ENCODE results near the gene NWD2.
"Not testable (repeated sequence)": the region's sequence is repeated elsewhere in the genome, so short reads cannot be mapped to it uniquely, and the experiment has no call there.

Gene NWD2

GRCh38 chr4:37400241-37400881 lies 155.8 kb downstream of the NWD2 start:
- no peak for DNase-seq

GRCh38 chr4:37407938-37408826 lies 163.6 kb downstream of the NWD2 start:
- not testable (repeated sequence) for DNase-seq

- not testable (repeated sequence) for DNase-seq
Measured at GRCh38 chr4:37413612-37414011, 169.1 kb downstream of the NWD2 start.

GRCh38 chr4:37415845-37416369 lies 171.4 kb downstream of the NWD2 start:
- no peak for DNase-seq

GRCh38 chr4:37421614-37422013 lies 177.1 kb downstream of the NWD2 start:
- DNase-seq = no peak

- no peak for DNase-seq
Measured at GRCh38 chr4:37422102-37422501, 177.6 kb downstream of the NWD2 start.

GRCh38 chr4:37422638-37423037 lies 178.1 kb downstream of the NWD2 start:
- no peak for DNase-seq

GRCh38 chr4:37423310-37423709 lies 178.8 kb downstream of the NWD2 start:
- no peak for DNase-seq

GRCh38 chr4:37424753-37425152 lies 180.2 kb downstream of the NWD2 start:
- DNase-seq = no peak

- DNase-seq = no peak
Measured at GRCh38 chr4:37425857-37426256, 181.3 kb downstream of the NWD2 start.

GRCh38 chr4:37427193-37427592 lies 182.7 kb downstream of the NWD2 start:
- no peak for DNase-seq

- DNase-seq = no peak
Measured at GRCh38 chr4:37429906-37430305, 185.4 kb downstream of the NWD2 start.

- no peak for DNase-seq
Measured at GRCh38 chr4:37430718-37431416, 186.3 kb downstream of the NWD2 start.

- no peak for DNase-seq
Measured at GRCh38 chr4:37431417-37431743, 186.8 kb downstream of the NWD2 start.

- no peak for DNase-seq
Measured at GRCh38 chr4:37434469-37434868, 189.9 kb downstream of the NWD2 start.

GRCh38 chr4:37436546-37436945 lies 192.0 kb downstream of the NWD2 start:
- DNase-seq = no peak

- DNase-seq = no peak
Measured at GRCh38 chr4:37437163-37437562, 192.6 kb downstream of the NWD2 start.

- DNase-seq = no peak
Measured at GRCh38 chr4:37438564-37439279, 194.2 kb downstream of the NWD2 start.

GRCh38 chr4:37439809-37440474 lies 195.4 kb downstream of the NWD2 start:
- DNase-seq = no peak

- no peak for DNase-seq
Measured at GRCh38 chr4:37440501-37440900, 196.0 kb downstream of the NWD2 start.

GRCh38 chr4:37441231-37442061 lies 196.9 kb downstream of the NWD2 start:
- peak; percentile 57 for DNase-seq

GRCh38 chr4:37442062-37442323 lies 197.4 kb downstream of the NWD2 start:
- DNase-seq = no peak

Measured in kidney glomerular epithelial cell (primary cell).